GM10266 (cell line): Measurements from ENCODE around the gene SYT12.
"Not testable (repeated sequence)": the region's sequence is repeated elsewhere in the genome, so short reads cannot be mapped to it uniquely, and the experiment has no call there.

Experiments
- DNase-seq: peaks from one replicate; pipeline ENCODE4 v3.0.0; 2012; ENCODE audit errors: extremely low spot score
- TF ChIP-seq, protein P1 (sequence below): IDR thresholded peaks from 2 replicates; pipeline ENCODE4 v1.5.1; 2012; ENCODE audit warnings: mild to moderate bottlenecking, low read depth; ENCODE audit not compliant: control insufficient read depth, insufficient read depth; ENCODE audit errors: missing control alignments

SYT12 gene

DNA sequence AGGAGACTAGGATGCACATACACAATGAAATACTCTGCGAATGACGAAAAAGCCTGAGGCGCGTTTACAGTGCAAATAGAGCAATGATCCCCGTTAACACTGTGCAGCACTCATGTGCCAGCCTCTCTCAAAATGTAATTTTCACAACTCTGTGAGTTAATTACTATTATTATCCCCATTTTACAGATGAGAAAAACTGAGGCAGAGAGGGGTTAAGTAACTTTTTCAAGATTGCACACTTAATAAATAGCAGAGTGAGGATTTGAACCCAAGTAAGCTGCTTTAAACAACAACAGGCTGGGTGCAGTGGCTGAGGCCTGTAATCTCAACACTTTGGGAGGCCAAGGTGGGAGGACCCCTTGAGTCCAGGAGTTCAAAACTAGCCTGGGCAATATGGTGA lies 21.6 kb upstream of the SYT12 start:
- DNase-seq: no peak
- TF ChIP-seq, protein P1, sequence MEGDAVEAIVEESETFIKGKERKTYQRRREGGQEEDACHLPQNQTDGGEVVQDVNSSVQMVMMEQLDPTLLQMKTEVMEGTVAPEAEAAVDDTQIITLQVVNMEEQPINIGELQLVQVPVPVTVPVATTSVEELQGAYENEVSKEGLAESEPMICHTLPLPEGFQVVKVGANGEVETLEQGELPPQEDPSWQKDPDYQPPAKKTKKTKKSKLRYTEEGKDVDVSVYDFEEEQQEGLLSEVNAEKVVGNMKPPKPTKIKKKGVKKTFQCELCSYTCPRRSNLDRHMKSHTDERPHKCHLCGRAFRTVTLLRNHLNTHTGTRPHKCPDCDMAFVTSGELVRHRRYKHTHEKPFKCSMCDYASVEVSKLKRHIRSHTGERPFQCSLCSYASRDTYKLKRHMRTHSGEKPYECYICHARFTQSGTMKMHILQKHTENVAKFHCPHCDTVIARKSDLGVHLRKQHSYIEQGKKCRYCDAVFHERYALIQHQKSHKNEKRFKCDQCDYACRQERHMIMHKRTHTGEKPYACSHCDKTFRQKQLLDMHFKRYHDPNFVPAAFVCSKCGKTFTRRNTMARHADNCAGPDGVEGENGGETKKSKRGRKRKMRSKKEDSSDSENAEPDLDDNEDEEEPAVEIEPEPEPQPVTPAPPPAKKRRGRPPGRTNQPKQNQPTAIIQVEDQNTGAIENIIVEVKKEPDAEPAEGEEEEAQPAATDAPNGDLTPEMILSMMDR: no peak

DNA sequence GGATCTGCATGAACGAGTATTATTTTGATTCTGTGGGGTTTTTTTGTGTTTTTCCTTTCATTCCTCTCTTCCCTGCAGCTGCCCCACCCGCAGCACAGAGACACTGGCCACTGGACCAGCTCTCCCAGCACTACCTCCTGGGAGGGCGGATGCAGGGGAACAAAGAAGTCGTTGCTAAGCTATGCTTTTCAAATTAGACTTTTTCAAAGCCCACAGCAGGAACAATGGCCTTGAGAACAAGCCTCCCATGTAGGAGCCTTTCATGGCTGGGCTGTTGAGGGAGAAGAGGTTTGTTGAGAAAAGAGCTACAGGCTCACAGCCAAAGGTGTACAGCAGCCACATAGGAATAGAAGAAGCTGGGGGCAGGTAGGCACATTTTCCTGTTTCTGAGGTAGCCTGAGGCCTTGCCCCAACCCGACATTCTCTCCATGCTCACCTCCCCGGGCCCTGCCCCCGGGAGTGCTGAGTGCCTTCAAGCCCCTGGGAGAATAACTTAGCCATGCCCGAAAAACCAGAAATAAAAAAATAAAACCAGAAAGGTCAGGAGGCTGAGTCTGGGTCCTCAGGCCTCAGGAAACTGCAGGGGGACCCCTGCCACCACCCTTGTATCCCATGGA lies 20.5 kb upstream of the SYT12 start:
- no peak for DNase-seq
- TF ChIP-seq, protein P1: no peak

DNA sequence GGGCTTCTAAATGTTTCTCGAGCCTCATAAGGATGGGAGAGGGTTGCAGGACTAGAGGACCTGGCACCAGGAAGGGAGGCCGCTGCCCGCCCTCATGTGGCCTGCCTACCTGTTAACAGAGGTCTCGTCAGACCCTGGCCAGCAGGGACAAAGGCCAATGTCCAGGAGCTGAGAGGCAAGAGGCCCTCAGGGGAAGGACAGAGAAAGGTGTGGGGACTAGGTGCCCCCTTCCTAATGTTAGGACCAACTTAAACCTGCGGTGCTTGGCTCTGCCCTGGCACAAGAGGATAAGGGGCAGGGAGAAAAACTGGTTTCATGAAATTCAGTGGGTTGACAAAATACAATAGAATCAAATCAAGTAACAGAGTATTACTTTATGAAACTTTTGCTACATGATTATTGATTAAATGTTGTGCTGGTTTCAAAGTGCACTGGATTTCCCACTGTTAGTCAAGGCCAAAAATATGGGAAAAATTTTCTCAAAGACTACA lies 20.0 kb upstream of the SYT12 start:
- no peak for DNase-seq
- TF ChIP-seq, protein P1: no peak

GRCh38 chr11:67005200-67005599 lies 17.7 kb upstream of the SYT12 start:
- DNase-seq: not testable (repeated sequence)

- DNase-seq: no peak
These were observed 16.7 kb upstream of the SYT12 start for GRCh38 chr11:67006029-67006884.

DNA sequence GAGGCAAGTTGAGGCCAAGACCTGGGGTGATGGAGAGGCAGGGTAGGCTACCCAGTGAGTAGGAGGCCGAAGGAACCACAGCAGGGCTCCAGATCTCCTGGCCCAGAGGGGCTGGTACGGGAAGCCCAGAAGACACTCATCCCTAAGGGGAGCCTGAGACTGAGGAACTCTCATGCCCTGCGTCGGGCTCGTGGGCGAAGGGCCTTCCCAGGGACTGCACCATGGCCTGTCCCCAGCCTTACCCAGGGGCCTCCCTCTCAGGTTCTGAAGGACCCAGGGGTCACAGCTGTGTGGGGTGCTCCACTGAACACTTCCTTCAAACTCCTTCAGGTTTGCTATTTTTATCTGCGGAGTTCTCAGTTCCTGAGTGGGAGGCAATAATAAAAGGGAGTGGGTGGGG lies 15.8 kb upstream of the SYT12 start:
- TF ChIP-seq, protein P1: no peak
- no peak for DNase-seq

More at GRCh38 chr11:67006029-67006884, 16.7 kb upstream of the SYT12 start:
- TF ChIP-seq, protein P1: no peak

DNA sequence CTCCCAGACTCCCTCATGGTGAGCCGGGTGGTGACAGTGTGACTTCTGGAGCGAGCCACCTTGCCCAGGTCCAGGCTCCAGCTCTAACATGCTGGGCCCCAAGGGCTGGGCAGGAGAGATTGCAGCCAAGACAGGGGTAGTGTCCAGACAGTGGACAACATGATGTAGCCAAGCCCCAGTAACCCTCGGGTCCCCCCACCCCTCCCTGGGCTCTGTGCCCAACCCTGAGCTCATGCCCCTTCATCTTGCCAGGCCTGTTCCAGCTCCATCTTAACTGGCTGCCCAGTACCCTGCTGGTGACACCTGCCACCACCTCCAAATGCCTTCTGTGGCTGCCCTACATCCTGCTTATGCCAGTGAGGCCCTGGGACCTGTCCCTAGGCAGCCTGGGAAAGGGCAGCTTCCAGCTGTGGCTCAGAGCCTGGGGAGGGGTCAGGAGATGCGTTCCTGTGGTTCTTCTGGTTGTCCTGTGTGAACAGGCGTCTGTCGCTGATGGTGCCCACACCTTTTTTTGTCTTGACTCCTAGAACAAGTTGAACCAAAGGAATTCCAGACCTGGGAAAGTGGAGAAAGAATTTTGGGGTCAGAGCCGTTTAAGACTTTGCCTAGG lies 12.5 kb upstream of the SYT12 start:
- TF ChIP-seq, protein P1: no peak
- DNase-seq: no peak
